GM18907 (cell line): ENCODE results near the gene SERBP1.
"Not testable (repeated sequence)": the region's sequence is repeated elsewhere in the genome, so short reads cannot be mapped to it uniquely, and the experiment has no call there.

ENCODE experiments used
- ATAC-seq: cut with Tn5 transposase; IDR thresholded peaks from one replicate; pipeline ENCODE4 v1.9.1; 2021; ENCODE audit warnings: mild to moderate bottlenecking, moderate library complexity; ENCODE audit not compliant: unreplicated experiment

SERBP1 gene

GRCh38 chr1:67413101-67413500 is 17.1 kb downstream of the SERBP1 start:
- not testable (repeated sequence) for ATAC-seq

- ATAC-seq, result no peak
These were observed 22.1 kb downstream of the SERBP1 start for GRCh38 chr1:67408148-67408547.

- no peak for ATAC-seq
These were observed 22.7 kb downstream of the SERBP1 start for GRCh38 chr1:67407498-67407897.

- ATAC-seq, result no peak
These were observed 24.5 kb downstream of the SERBP1 start for GRCh38 chr1:67405473-67406245.

GRCh38 chr1:67404212-67404620 is 26.0 kb downstream of the SERBP1 start:
- no peak for ATAC-seq

- ATAC-seq, result no peak
These were observed 28.8 kb downstream of the SERBP1 start for GRCh38 chr1:67401443-67401842.

- not testable (repeated sequence) for ATAC-seq
These were observed 30.0 kb downstream of the SERBP1 start for GRCh38 chr1:67400029-67400786.

- no peak for ATAC-seq
These were observed 30.8 kb downstream of the SERBP1 start for GRCh38 chr1:67399199-67399993.

- no peak for ATAC-seq
These were observed 35.7 kb downstream of the SERBP1 start for GRCh38 chr1:67394548-67394947.

GRCh38 chr1:67393737-67394136 is 36.5 kb downstream of the SERBP1 start:
- no peak for ATAC-seq

GRCh38 chr1:67393240-67393639 is 37.0 kb downstream of the SERBP1 start:
- no peak for ATAC-seq

GRCh38 chr1:67390041-67390887 is 39.9 kb downstream of the SERBP1 start:
- no peak for ATAC-seq

GRCh38 chr1:67383999-67384638 is 46.1 kb downstream of the SERBP1 start:
- ATAC-seq, result no peak

GRCh38 chr1:67382292-67382691 is 47.9 kb downstream of the SERBP1 start:
- no peak for ATAC-seq

GRCh38 chr1:67381154-67381553 is 49.0 kb downstream of the SERBP1 start:
- no peak for ATAC-seq

GRCh38 chr1:67377253-67377652 is 52.9 kb downstream of the SERBP1 start:
- ATAC-seq, result no peak

GRCh38 chr1:67376381-67376780 is 53.8 kb downstream of the SERBP1 start:
- ATAC-seq, result no peak

- no peak for ATAC-seq
These were observed 57.3 kb downstream of the SERBP1 start for GRCh38 chr1:67372898-67373297.

GRCh38 chr1:67372136-67372535 is 58.1 kb downstream of the SERBP1 start:
- ATAC-seq, result no peak

- no peak for ATAC-seq
These were observed 58.5 kb downstream of the SERBP1 start for GRCh38 chr1:67371681-67372080.
